Measurements from ENCODE around the gene TIGD4. TPM values are rescaled to one million over a fixed set of nuclear protein-coding genes. Genes with fewer than 3 reads are reported as not detected.

Gene TIGD4
- 0.14 to 0.35 TPM (median 0.26 TPM) in 5 replicates for total RNA-seq (2022; extraction: Qiagen RNA extraction; ENCODE audit: low read depth)

GRCh38 chr4:152779513-152780266 is at the start of gene TIGD4, which contains the start of gene ARFIP1:
Gene TIGD4 (minus strand): TSS chr4:152779730. CDS start chr4:152771004, 8,726 bp downstream.
Gene ARFIP1 (plus strand): TSS chr4:152779954. CDS start chr4:152829634, 49,680 bp downstream.

Other genes with a start within 250 kb of the TIGD4 start
- 5.7 to 9.3 TPM (median 5.9 TPM) in 5 replicates for gene FBXW7, start 243.6 kb downstream of the TIGD4 start, total RNA-seq (2022; extraction: Qiagen RNA extraction; ENCODE audit: low read depth)
- gene TMEM154, start 99.7 kb downstream of the TIGD4 start, total RNA-seq (2022; extraction: Qiagen RNA extraction; ENCODE audit: low read depth) = 0.04 to 0.06 TPM in 2 of 5 replicates, not detected in the others
- gene ARFIP1, start 224 bp upstream of the TIGD4 start, total RNA-seq (2022; extraction: Qiagen RNA extraction; ENCODE audit: low read depth) = 11.2 to 18.7 TPM (median 14.9 TPM) in 5 replicates
- gene FHDC1, start 156.6 kb upstream of the TIGD4 start, total RNA-seq (2022; extraction: Qiagen RNA extraction; ENCODE audit: low read depth) = 0.46 to 0.79 TPM (median 0.65 TPM) in 5 replicates